Measurements from ENCODE around the gene ATP9B. TPM values are rescaled to one million over a fixed set of nuclear protein-coding genes. Genes with fewer than 3 reads are reported as not detected.

Gene ATP9B
- total and polyA plus RNA-seq, 10 of the 15 experiments (the other 5 are each of a cell fraction or from before 2014, with no cell fraction given), result 0.74 to 20.7 (median 12.9) TPM

DNA sequence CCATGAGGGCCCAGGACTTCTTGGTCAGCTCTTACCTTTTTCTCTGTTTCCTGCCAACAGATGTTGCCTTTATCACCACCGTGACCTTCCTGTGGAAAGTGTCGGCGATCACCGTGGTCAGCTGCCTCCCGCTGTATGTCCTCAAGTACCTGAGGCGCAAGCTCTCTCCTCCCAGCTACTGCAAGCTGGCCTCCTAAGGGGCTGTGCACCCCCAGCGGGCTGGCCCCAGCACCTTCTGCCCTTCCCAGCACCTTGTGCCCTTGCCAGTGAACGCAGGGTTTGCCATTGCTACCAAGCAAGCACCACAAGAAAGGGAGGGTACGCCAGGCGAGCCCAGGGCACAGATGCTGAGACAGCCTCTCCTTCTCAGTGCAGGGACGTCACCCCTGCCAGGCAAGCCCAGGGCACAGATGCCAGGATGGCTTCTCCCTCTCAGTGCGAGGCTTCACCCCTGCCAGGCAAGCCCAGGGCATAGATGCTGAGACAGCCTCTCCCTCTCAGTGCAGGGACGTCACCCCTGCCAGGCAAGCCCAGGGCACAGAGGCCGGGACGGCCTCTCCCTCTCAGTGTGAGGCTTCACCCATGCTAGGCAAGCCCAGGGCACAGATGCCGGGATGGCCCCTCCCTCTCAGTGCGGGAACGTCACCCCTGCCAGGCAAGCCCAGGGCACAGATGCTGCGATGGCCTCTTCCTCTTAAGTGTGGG, 308.1 kb downstream of the ATP9B start:
- DNase-seq (ENCODE audit: low read depth, low spot score), result no peak
- CTCF ChIA-PET, result interaction anchor here (1.1 to 6.4 kb wide), 5 partner anchors 19 to 268 kb away, joined by 3 to 48 read pairs (median 9); no protein-coding TSS in a partner anchor
- ATAC-seq, result no peak
- H3K27ac ChIP-seq (ENCODE audit: control insufficient read depth, insufficient read depth), result no peak overlapping the region
- no peaks in the 10 kb centered on the region for H4K20me1 ChIP-seq (ENCODE audit: control insufficient read depth, insufficient read depth)
- RAD21 ChIA-PET (ENCODE audit: unreplicated experiment), result interaction anchor here (1.1 to 4.0 kb wide), 2 partner anchors 153 to 266 kb away, joined by 4 to 28 read pairs; no protein-coding TSS in a partner anchor
- no peaks in the 10 kb centered on the region for H3K9me3 ChIP-seq (replicated peaks; ENCODE audit: control insufficient read depth, insufficient read depth, low read length)
- WGBS (ENCODE audit: insufficient coverage, insufficient replicate concordance, low lambda C conversion rate, missing lambda C conversion rate), result 94% methylated on average over 19 of the region's 19 CpGs
- POLR2A ChIA-PET, result interaction anchor here (0.7 kb wide), 1 partner anchor 389 kb away, joined by 3 read pairs; no protein-coding TSS in a partner anchor
- no peak for FAIRE-seq
- no peaks in the 10 kb centered on the region for H3K79me2 ChIP-seq (ENCODE audit: control insufficient read depth, insufficient read depth, low read length)
- BruUV-seq (replicated peaks), result no TSS peak
- intact Hi-C loops (cut with micrococcal nuclease; ENCODE audit: unreplicated experiment), result loop anchor here (5.0 kb wide), 1 partner anchor 780 kb away; no protein-coding TSS in a partner anchor
- in situ Hi-C loops (cut with MboI), result loop anchor here (5.0 kb wide), 2 partner anchors 160 to 265 kb away; no protein-coding TSS in a partner anchor
- H3K36me3 ChIP-seq (ENCODE audit: control insufficient read depth in 2 of 2, insufficient read depth in 2 of 2, low read length in 1 of 2), result peaks cover 0 to 6% of the 10 kb centered on the region in 2 experiments; a peak in 2 of 4 replicates
- no peak overlapping the region for H3K4me2 ChIP-seq (ENCODE audit: control insufficient read depth, insufficient read depth)
- SMC1A ChIA-PET (ENCODE audit: uncharacterized antibody, unreplicated experiment), result interaction anchor here (0.6 to 2.2 kb wide), 2 partner anchors 158 to 266 kb away, joined by 3 to 9 read pairs; no protein-coding TSS in a partner anchor
- no peak overlapping the region for H3K9ac ChIP-seq (ENCODE audit: control insufficient read depth, insufficient read depth, low read length)
- no peaks in the 10 kb centered on the region for H3K27me3 ChIP-seq (replicated peaks in 1 of 2; ENCODE audit: control insufficient read depth in 2 of 2, insufficient read depth in 2 of 2, low read length in 1 of 2)
- TF ChIP-seq ZNF384 (IDR thresholded peaks at IDR 0.05; ENCODE audit: borderline replicate concordance, low read depth, low read length) (no peak), RUNX3 (IDR thresholded peaks at IDR 0.05; ENCODE audit: low read length) (no peak), LARP7 (IDR thresholded peaks at IDR 0.05) (no peak), IRF4 (IDR thresholded peaks at IDR 0.05; ENCODE audit: low read depth, low read length) (no peak), SREBF2 (IDR thresholded peaks at IDR 0.05; ENCODE audit: low read length) (no peak)
- no peak overlapping the region for H2AFZ ChIP-seq (ENCODE audit: control insufficient read depth, low read depth, low read length)
- peaks cover 9% of the 10 kb centered on the region for H3K4me1 ChIP-seq (ENCODE audit: control insufficient read depth, insufficient read depth, low read length)
- H3K4me3 ChIP-seq, result no peak overlapping the region
